NCI-H446 treated with DMSO at 0.1 percent for 48 hours (cell line): ENCODE results near the gene CIZ1.
"Not testable (repeated sequence)": the region's sequence is repeated elsewhere in the genome, so short reads cannot be mapped to it uniquely, and the experiment has no call there.

ENCODE experiments used
- DNase-seq: peaks from one replicate; lab custom pipeline; 2025; lab: John Stamatoyannopoulos, UW

CIZ1 gene, protein sequence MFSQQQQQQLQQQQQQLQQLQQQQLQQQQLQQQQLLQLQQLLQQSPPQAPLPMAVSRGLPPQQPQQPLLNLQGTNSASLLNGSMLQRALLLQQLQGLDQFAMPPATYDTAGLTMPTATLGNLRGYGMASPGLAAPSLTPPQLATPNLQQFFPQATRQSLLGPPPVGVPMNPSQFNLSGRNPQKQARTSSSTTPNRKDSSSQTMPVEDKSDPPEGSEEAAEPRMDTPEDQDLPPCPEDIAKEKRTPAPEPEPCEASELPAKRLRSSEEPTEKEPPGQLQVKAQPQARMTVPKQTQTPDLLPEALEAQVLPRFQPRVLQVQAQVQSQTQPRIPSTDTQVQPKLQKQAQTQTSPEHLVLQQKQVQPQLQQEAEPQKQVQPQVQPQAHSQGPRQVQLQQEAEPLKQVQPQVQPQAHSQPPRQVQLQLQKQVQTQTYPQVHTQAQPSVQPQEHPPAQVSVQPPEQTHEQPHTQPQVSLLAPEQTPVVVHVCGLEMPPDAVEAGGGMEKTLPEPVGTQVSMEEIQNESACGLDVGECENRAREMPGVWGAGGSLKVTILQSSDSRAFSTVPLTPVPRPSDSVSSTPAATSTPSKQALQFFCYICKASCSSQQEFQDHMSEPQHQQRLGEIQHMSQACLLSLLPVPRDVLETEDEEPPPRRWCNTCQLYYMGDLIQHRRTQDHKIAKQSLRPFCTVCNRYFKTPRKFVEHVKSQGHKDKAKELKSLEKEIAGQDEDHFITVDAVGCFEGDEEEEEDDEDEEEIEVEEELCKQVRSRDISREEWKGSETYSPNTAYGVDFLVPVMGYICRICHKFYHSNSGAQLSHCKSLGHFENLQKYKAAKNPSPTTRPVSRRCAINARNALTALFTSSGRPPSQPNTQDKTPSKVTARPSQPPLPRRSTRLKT

DNA sequence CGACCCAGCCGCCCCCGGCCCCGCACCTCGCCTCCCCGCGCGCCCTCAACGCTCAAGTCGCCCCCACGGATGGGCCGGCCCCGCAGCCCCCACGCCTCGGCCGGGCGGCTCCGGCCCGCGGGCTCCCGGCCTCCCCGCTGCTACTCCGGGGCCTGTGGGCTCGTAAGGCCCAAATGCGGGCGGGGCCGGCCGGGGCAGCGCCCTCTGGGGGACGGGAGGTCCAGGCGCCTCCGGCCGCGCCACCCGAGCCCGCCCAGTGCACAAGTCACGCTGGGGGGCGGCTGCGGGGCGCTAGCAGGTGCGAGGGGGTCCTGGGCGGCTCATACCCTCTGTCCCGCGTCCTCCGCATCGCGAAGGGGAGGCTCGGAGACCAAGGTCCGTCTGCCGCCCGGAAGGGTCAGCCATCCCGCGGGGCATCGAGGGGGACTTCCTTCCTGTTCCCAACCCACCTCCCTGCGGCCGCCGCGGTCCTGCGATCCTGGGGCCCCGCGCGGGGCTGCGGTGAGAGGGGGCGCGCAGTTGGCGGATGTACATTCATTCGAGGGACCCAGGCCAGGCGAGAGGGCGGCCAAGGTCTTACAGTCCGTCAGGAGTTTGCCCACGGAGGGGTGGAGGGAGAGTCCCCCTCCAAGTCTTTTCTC is at the start of gene CIZ1:
CIZ1 (minus strand) TSS at position 167 of the 641 bp plus-strand sequence. CDS start 715 bp downstream, outside the sequence.
- peak; percentile 11 for DNase-seq

- no peak for DNase-seq
Measured at GRCh38 chr9:128233817-128234406, 42.5 kb upstream of the CIZ1 start.

DNA sequence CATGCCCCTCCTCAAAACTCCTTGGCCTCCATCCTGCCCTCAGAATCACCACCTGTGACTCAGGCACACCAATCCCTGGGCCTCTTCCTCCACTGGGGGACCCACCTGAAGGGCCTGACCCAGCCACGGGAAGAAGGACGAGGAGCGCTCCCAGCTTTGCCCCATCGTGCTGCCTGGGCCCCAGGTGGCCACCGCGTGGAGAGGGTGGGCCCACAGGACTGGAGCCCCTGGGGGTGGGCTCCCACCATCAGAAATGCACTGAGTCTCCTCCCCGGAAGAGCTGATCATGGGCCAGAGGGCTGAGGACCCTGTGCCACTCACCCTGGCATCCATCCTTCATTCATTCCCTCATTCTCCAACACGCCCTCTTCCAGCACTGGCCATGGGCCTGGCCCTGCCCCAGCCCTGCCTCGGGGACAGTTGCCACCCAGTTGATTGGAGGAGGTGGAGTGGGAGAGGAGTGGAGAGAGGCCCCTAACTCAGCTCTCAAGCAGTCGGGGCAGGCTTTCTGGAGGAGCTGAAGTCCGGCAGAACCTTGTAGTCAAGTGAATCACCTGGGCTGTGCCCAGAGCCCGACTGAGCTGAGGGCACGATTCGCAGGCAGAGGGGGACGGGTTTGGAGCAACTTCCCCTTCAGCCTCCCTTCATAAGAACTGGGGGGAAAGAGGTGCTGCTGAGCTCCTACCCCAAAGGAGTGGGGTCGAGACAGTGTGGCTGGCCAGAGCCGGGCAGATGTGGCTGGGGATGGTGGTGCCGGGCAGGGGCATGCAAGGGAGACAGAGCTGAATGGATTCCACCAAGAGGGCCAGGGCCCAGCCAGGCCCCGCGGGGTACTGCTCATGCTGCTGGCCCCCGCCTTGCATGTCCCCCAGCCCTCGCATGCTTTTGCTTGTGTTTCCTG is 41.4 kb upstream of the CIZ1 start:
- DNase-seq: no peak

- DNase-seq: no peak
Measured at GRCh38 chr9:128231638-128232527, 40.5 kb upstream of the CIZ1 start.

DNA sequence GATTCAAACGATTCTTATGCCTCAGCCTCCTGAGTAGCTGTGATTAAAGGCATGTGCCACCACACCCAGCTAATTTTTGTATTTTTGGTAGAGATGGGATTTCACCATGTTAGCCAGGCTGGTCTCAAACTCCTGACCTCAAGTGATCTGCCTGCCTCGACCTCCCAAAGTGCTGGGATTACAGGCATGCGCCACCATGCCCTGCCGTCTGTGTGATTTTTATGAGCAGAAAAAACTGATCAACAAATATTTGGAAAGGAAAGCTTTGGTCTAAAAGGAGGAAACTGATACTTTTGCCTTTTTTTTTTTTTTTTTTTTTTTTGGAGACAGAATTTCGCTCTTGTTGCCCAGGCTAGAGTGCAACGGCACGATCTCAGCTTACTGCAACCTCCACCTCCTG is 39.5 kb upstream of the CIZ1 start:
- not testable (repeated sequence) for DNase-seq

GRCh38 chr9:128226412-128226801 is 35.0 kb upstream of the CIZ1 start:
- no peak for DNase-seq

DNA sequence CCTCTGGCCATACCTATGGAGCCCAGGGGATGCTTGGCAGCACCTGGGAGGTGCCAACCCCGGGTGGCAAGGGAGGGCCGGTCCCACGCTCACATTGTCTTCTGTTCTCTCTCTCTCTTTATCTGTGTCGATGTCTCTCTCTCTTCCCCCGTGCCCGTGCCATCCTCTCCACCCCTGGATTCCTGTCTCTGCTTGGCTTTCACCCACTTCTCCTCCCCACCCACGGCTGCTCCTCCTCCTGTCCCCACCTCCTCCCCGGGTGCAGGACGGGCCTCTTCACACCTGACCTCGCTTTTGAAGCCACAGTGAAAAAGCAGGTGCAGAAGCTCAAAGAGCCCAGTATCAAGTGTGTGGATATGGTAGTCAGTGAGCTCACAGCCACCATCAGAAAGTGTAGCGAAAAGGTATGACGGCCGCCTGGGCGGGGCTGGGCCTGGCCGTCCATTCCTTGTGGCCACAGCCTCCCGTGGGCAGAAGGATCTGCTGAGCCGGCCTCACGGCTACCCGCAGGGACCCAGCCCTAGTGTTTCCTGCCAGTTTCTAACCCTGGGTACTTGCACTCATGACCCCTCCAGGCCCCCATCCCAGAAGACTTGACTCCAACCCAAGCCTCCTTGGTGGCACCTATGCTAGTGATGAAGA is 34.5 kb upstream of the CIZ1 start:
- no peak for DNase-seq

GRCh38 chr9:128224877-128225276 is 33.5 kb upstream of the CIZ1 start:
- no peak for DNase-seq

GRCh38 chr9:128222880-128223670 is 31.7 kb upstream of the CIZ1 start:
- no peak for DNase-seq

DNA sequence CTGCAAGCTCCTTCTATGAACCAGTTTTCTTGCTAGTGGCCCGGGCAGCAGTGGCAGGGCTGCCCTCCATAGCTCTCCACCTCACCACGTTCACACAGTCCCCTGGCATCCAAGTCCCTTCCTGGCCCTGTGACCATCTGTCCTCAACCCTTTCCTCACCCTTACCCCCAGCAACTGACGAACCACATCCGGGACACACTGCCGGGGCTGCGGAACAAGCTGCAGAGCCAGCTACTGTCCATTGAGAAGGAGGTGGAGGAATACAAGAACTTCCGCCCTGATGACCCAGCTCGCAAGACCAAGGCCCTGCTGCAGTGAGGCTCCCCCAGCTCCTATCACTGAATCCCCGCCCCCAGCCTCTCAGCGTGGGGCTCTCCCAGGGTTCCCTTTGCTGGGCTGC is 30.7 kb upstream of the CIZ1 start:
- no peak for DNase-seq

- DNase-seq: no peak
Measured at GRCh38 chr9:128219831-128220230, 28.5 kb upstream of the CIZ1 start.

DNA sequence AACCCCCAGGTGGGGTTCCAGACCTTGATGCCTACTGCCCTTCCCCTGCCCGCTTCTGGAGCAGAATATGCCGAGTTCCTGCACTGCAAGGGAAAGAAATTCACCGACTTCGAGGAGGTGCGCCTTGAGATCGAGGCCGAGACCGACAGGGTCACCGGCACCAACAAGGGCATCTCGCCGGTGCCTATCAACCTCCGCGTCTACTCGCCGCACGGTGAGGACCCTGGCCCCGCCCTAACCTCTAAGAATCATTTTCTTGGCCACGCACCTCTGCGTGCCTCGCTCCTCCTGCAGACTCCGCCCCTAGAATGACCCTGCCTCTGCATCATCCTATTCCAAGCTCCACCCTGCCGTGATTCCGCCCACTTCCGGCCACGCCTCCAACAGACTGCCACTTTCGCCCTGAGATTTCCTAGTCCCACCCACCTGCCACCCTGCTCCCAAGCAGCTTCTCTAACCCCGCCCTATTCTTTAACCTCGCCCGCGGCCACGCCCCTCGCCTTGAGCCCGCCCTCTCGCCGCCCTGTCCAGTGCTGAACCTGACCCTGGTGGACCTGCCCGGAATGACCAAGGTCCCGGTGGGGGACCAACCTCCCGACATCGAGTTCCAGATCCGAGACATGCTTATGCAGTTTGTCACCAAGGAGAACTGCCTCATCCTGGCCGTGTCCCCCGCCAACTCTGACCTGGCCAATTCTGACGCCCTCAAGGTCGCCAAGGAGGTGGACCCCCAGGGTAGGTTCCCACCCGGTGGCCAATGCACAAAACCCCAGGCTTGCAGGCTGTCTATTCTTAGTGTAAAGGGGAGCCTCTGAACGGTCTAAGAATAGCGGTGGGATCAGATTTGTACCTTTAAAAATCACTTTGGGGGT is 27.4 kb upstream of the CIZ1 start:
- DNase-seq: no peak

DNA sequence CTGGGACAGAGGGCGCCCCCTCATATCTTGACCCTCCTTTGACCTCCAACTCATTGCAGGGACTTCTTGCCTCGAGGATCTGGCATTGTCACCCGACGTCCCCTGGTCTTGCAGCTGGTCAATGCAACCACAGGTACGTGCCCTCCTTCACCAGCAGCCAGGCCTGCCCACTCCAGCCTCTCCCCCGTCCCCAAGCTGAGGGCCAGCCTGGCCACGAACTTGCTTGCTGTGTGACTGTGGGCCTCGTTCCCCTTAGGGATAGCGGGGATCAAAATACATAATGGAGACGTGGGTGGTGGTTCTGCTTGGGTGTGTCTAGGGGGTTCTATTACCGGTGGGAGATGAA is 26.8 kb upstream of the CIZ1 start:
- DNase-seq: no peak

DNA sequence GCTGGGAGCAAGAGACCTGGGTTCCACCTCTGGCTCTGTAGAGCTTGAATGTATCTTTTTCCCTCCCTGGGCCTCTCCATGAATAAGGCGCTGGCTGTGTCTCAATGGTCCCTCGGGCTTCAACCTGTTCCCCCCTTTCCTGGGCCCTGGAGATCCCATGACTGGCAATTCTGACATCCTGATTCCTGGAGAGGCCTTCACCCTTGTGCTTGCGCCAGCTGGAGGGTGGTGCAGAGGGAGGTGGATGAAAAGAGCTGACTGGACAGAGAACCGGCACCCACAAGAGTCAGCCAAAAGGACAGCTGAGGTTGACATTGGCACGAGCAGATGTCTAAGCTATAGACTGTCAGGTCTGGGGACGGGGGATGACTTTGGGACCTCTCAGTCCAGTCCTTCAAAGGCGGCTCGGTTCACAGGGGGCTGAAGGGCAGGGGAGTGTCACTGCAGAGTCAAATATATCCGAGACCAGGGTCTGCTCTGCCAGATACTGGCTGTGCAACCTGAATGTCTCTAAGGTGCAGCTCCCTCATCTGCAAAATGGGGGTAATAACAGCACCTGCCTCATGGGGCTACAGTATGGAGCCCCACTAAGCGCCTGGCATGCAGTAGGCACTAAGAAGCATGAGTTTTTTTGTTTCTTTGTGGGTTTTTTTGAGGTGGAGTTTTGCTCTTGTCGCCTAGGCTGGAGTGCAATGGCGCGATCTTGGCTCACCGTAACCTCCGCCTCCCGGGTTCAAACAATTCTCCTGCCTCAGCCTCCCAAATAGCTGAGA is 25.6 kb upstream of the CIZ1 start:
- DNase-seq: no peak

GRCh38 chr9:128215491-128216409 is 24.4 kb upstream of the CIZ1 start:
- no peak for DNase-seq
